Hematopoietic multipotent progenitor cell (in vitro differentiated cells): Measurements from ENCODE around the gene KRT76. TPM values are rescaled to one million over a fixed set of nuclear protein-coding genes. Genes with fewer than 3 reads are reported as not detected.

Source experiments
- DNase-seq, 3 donors: peaks; one replicate each; pipeline ENCODE4 v3.0.0-alpha.2; 2011 to 2015; ENCODE audit warnings: low read depth in 2 of 3, low spot score in 2 of 3
- small RNA-seq: library from RNA; depleted of rRNA; stranded (forward); fragments of <200 nt; gene quantifications from one replicate; pipeline ENCODE3, GENCODE V24; 2012
- total RNA-seq: library from RNA; depleted of rRNA; stranded (reverse); fragments of >200 nt; gene quantifications from one replicate; pipeline ENCODE4 v1.2.3, GENCODE V29; 2012

KRT76 gene
- total RNA-seq, 1 donor: not detected

GRCh38 chr12:52742196-52742580 is 35.0 kb downstream of the KRT76 start:
- DNase-seq: no peak

- peak; percentile 9 to 84 (median 66) for DNase-seq
Observed at GRCh38 chr12:52741375-52742195, 35.6 kb downstream of the KRT76 start.

GRCh38 chr12:52740584-52740983 is 36.6 kb downstream of the KRT76 start:
- no peak for DNase-seq

GRCh38 chr12:52739963-52740362 is 37.2 kb downstream of the KRT76 start:
- no peak for DNase-seq

- DNase-seq: no peak
Observed at GRCh38 chr12:52735816-52736632, 41.1 kb downstream of the KRT76 start.

- DNase-seq: no peak
Observed at GRCh38 chr12:52735106-52735505, 42.0 kb downstream of the KRT76 start.

GRCh38 chr12:52730793-52731192 is 46.4 kb downstream of the KRT76 start:
- no peak for DNase-seq

GRCh38 chr12:52730383-52730782 is 46.8 kb downstream of the KRT76 start:
- no peak for DNase-seq

GRCh38 chr12:52729147-52729546 is 48.0 kb downstream of the KRT76 start:
- DNase-seq: no peak

- no peak for DNase-seq
Observed at GRCh38 chr12:52728374-52728773, 48.8 kb downstream of the KRT76 start.

GRCh38 chr12:52727037-52727436 is 50.1 kb downstream of the KRT76 start:
- DNase-seq: no peak

- no peak for DNase-seq
Observed at GRCh38 chr12:52726451-52726850, 50.7 kb downstream of the KRT76 start.

GRCh38 chr12:52724384-52724783 is 52.8 kb downstream of the KRT76 start:
- DNase-seq: no peak

GRCh38 chr12:52722680-52723079 is 54.5 kb downstream of the KRT76 start:
- no peak for DNase-seq

GRCh38 chr12:52721838-52722470 is 55.2 kb downstream of the KRT76 start:
- DNase-seq: no peak

GRCh38 chr12:52720365-52720886 is 56.7 kb downstream of the KRT76 start:
- DNase-seq: no peak

Small RNA genes within 50 kb of the gene (small RNA-seq; reads per million reads assigned to genes)
- not detected for gene AC107016.2

Other genes starting within 250 kb of the KRT76 start
- not detected for gene KRT71, start 224.2 kb downstream of the KRT76 start, total RNA-seq
- not detected for gene KRT74, start 203.5 kb downstream of the KRT76 start, total RNA-seq
- gene KRT72, start 175.9 kb downstream of the KRT76 start, total RNA-seq: under 0.01 TPM
- 0.27 TPM for gene KRT73, start 158.8 kb downstream of the KRT76 start, total RNA-seq
- gene KRT2, start 125.1 kb downstream of the KRT76 start, total RNA-seq: not detected
- gene KRT1, start 96.9 kb downstream of the KRT76 start, total RNA-seq: 1.1 TPM
- not detected for gene KRT77, start 73.8 kb downstream of the KRT76 start, total RNA-seq
- gene KRT3, start 18.8 kb upstream of the KRT76 start, total RNA-seq: not detected
- gene KRT4, start 36.8 kb upstream of the KRT76 start, total RNA-seq: not detected
- under 0.01 TPM for gene KRT79, start 57.0 kb upstream of the KRT76 start, total RNA-seq
- gene KRT78, start 71.6 kb upstream of the KRT76 start, total RNA-seq: not detected
- gene KRT8, start 127.7 kb upstream of the KRT76 start, total RNA-seq: 7.3 TPM
- gene KRT18, start 171.8 kb upstream of the KRT76 start, total RNA-seq: 67.1 TPM
- 790 TPM for gene EIF4B, start 229.1 kb upstream of the KRT76 start, total RNA-seq